GM21390 (cell line): Measurements from ENCODE around the gene SUGP1.
A peak's percentile ranks its signal among the peaks of the same experiment; 100 is the strongest.
"Not testable (repeated sequence)": the region's sequence is repeated elsewhere in the genome, so short reads cannot be mapped to it uniquely, and the experiment has no call there.

Experiments used
- ATAC-seq: cut with Tn5 transposase; IDR thresholded peaks from one replicate; pipeline ENCODE4 v1.9.1; 2021; ENCODE audit not compliant: unreplicated experiment

The SUGP1 gene

GRCh38 chr19:19320361-19321140, at the start of gene SUGP1, which contains the start of gene MAU2:
Gene SUGP1, minus strand, starts transcription at chr19:19320509. Its CDS starts 13 bp downstream, at chr19:19320496.
Gene MAU2, plus strand, starts transcription at chr19:19320829. Its CDS starts 31 bp downstream, at chr19:19320860.
- peak; percentile 90 for ATAC-seq

GRCh38 chr19:19368087-19368486, 47.8 kb upstream of the SUGP1 start:
- no peak for ATAC-seq

- ATAC-seq = no peak
Observed at GRCh38 chr19:19366434-19367396, 46.4 kb upstream of the SUGP1 start.

GRCh38 chr19:19362075-19362474, 41.8 kb upstream of the SUGP1 start:
- ATAC-seq = no peak

- no peak for ATAC-seq
Observed at GRCh38 chr19:19361075-19361594, 40.8 kb upstream of the SUGP1 start.

- ATAC-seq = no peak
Observed at GRCh38 chr19:19356901-19357566, 36.7 kb upstream of the SUGP1 start.

- ATAC-seq = no peak
Observed at GRCh38 chr19:19356500-19356899, 36.2 kb upstream of the SUGP1 start.

- no peak for ATAC-seq
Observed at GRCh38 chr19:19355606-19356139, 35.4 kb upstream of the SUGP1 start.

GRCh38 chr19:19354932-19355331, 34.6 kb upstream of the SUGP1 start:
- ATAC-seq = no peak

GRCh38 chr19:19354007-19354406, 33.7 kb upstream of the SUGP1 start:
- no peak for ATAC-seq

- no peak for ATAC-seq
Observed at GRCh38 chr19:19352823-19353222, 32.5 kb upstream of the SUGP1 start.

- ATAC-seq = not testable (repeated sequence)
Observed at GRCh38 chr19:19350756-19351155, 30.4 kb upstream of the SUGP1 start.

GRCh38 chr19:19349365-19349764, 29.1 kb upstream of the SUGP1 start:
- no peak for ATAC-seq

- ATAC-seq = no peak
Observed at GRCh38 chr19:19348266-19348665, 28.0 kb upstream of the SUGP1 start.

- ATAC-seq = no peak
Observed at GRCh38 chr19:19347401-19348110, 27.2 kb upstream of the SUGP1 start.

GRCh38 chr19:19345970-19346369, 25.7 kb upstream of the SUGP1 start:
- no peak for ATAC-seq

GRCh38 chr19:19345232-19345631, 24.9 kb upstream of the SUGP1 start:
- no peak for ATAC-seq

- no peak for ATAC-seq
Observed at GRCh38 chr19:19343762-19344161, 23.5 kb upstream of the SUGP1 start.

- ATAC-seq = no peak
Observed at GRCh38 chr19:19343016-19343362, 22.7 kb upstream of the SUGP1 start.
